ENCODE measurements around the gene SUPT4H1.

GRCh38 chr17:58385359-58385899 is 33.4 kb upstream of the SUPT4H1 start:
- TF ChIP-seq CTCF (conservative IDR thresholded peaks at IDR 0.05; ENCODE audit: low read depth, low read length) (no peak), EZH2 (IDR thresholded peaks at IDR 0.05; ENCODE audit: low read length, unreplicated experiment) (no peak)

Data from PC-3 (cell line).